Measurements from ENCODE around the gene BANK1. TPM values are rescaled to one million over a fixed set of nuclear protein-coding genes. Genes with fewer than 3 reads are reported as not detected.

The BANK1 gene
- total and polyA plus RNA-seq, 2 of the 4 experiments (the other 2 are of a cell fraction), result under 0.01 to 0.51 TPM

DNA sequence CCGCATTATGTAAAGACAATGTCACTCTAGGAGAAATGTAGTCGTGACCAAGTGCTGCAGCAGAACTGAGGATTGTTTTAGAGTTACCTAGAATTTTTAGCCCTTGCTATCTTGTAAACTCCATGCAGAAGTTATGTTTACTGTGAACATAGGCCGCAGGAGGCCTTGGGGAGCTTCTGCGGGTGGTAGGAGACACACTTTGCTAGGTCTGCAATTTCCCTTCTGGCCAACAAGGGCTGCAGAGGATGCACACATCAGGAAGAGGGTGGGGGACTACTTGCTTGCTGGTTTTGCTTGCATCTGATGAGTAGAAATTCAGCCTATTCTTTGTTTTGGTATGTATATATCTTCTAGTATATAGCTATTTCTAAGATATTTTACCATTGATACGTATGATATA lies 23.1 kb downstream of the BANK1 start:
- H3K23ac ChIP-seq (ENCODE audit: low read depth, low read length), result no peak overlapping the region
- H3K79me1 ChIP-seq (ENCODE audit: low read depth in 1 of 2, low read length in 2 of 2), result no peaks in the 10 kb centered on the region
- dilution Hi-C loops (cut with HindIII; ENCODE audit: low sequenced_read_pairs, unreplicated experiment) (no loop called here), intact Hi-C loops (cut with micrococcal nuclease) (no loop called here), in situ Hi-C loops (cut with MboI; ENCODE audit: low sequenced_read_pairs) (no loop called here)
- H2BK120ac ChIP-seq (ENCODE audit: low read depth, low read length), result no peak overlapping the region
- no peaks in the 10 kb centered on the region for H3K36me3 ChIP-seq (ENCODE audit: control insufficient read depth, insufficient read depth, low read length)
- no peak overlapping the region for H3K18ac ChIP-seq (ENCODE audit: low read depth, low read length)
- ChIA-PET CTCF (no interaction called here), POLR2A (ENCODE audit: unreplicated experiment) (no interaction called here)
- H3K14ac ChIP-seq (replicated peaks; ENCODE audit: low read depth, low read length), result no peak overlapping the region
- H3K4me2 ChIP-seq (ENCODE audit: low read depth, low read length), result no peak overlapping the region
- TF ChIP-seq CHD1 (IDR thresholded peaks at IDR 0.05; ENCODE audit: low read depth, low read length) (no peak), MXI1 (IDR thresholded peaks at IDR 0.05; ENCODE audit: borderline replicate concordance, low read depth, low read length) (no peak), MAFK (IDR thresholded peaks at IDR 0.05; ENCODE audit: low read depth, low read length) (no peak), RCOR1 (IDR thresholded peaks at IDR 0.05; ENCODE audit: insufficient replicate concordance, low read length) (no peak), RAD21 (IDR thresholded peaks at IDR 0.05; ENCODE audit: low read length) (no peak), CEBPB (IDR thresholded peaks at IDR 0.05; ENCODE audit: low read depth, low read length) (no peak), BHLHE40 (IDR thresholded peaks at IDR 0.05; ENCODE audit: low read depth, low read length) (no peak), NFE2L2 (IDR thresholded peaks at IDR 0.05; ENCODE audit: low read depth, low read length) (no peak), FOS (IDR thresholded peaks at IDR 0.05; ENCODE audit: low read depth, low read length) (no peak), MAZ (IDR thresholded peaks at IDR 0.05; ENCODE audit: borderline replicate concordance, low read depth, low read length) (no peak), POLR2A (IDR thresholded peaks at IDR 0.05; ENCODE audit: low read depth, low read length) (no peak), RFX5 (IDR thresholded peaks at IDR 0.05; ENCODE audit: low read depth, low read length) (no peak), SMC3 (IDR thresholded peaks at IDR 0.05; ENCODE audit: low read depth, low read length) (no peak)
- TF ChIP-seq, protein P1, sequence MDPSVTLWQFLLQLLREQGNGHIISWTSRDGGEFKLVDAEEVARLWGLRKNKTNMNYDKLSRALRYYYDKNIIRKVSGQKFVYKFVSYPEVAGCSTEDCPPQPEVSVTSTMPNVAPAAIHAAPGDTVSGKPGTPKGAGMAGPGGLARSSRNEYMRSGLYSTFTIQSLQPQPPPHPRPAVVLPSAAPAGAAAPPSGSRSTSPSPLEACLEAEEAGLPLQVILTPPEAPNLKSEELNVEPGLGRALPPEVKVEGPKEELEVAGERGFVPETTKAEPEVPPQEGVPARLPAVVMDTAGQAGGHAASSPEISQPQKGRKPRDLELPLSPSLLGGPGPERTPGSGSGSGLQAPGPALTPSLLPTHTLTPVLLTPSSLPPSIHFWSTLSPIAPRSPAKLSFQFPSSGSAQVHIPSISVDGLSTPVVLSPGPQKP (IDR thresholded peaks at IDR 0.05; ENCODE audit: borderline replicate concordance, low read depth, low read length), result no peak
- TF ChIP-seq, protein P2, sequence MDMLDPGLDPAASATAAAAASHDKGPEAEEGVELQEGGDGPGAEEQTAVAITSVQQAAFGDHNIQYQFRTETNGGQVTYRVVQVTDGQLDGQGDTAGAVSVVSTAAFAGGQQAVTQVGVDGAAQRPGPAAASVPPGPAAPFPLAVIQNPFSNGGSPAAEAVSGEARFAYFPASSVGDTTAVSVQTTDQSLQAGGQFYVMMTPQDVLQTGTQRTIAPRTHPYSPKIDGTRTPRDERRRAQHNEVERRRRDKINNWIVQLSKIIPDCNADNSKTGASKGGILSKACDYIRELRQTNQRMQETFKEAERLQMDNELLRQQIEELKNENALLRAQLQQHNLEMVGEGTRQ (IDR thresholded peaks at IDR 0.05; ENCODE audit: low read depth, low read length), result no peak
- TF ChIP-seq, protein P3, sequence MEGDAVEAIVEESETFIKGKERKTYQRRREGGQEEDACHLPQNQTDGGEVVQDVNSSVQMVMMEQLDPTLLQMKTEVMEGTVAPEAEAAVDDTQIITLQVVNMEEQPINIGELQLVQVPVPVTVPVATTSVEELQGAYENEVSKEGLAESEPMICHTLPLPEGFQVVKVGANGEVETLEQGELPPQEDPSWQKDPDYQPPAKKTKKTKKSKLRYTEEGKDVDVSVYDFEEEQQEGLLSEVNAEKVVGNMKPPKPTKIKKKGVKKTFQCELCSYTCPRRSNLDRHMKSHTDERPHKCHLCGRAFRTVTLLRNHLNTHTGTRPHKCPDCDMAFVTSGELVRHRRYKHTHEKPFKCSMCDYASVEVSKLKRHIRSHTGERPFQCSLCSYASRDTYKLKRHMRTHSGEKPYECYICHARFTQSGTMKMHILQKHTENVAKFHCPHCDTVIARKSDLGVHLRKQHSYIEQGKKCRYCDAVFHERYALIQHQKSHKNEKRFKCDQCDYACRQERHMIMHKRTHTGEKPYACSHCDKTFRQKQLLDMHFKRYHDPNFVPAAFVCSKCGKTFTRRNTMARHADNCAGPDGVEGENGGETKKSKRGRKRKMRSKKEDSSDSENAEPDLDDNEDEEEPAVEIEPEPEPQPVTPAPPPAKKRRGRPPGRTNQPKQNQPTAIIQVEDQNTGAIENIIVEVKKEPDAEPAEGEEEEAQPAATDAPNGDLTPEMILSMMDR (conservative IDR thresholded peaks at IDR 0.05; ENCODE audit: low read depth, low read length), result no peak
- H3K9ac ChIP-seq (ENCODE audit: low read depth, low read length), result no peak overlapping the region
- no peaks in the 10 kb centered on the region for H4K20me1 ChIP-seq (ENCODE audit: insufficient read depth, low read length)
- H3K9me1 ChIP-seq (ENCODE audit: insufficient read depth, low read length), result no peaks in the 10 kb centered on the region
- H2BK15ac ChIP-seq (ENCODE audit: low read depth, low read length), result no peak overlapping the region
- ATAC-seq (ENCODE audit: low read depth), result no peak
- H2BK20ac ChIP-seq (ENCODE audit: low read depth, low read length), result no peak overlapping the region
- no peak overlapping the region for H2BK5ac ChIP-seq (ENCODE audit: low read depth, low read length, poor library complexity, severe bottlenecking)
- no peak overlapping the region for H2AFZ ChIP-seq (replicated peaks; ENCODE audit: low read length, poor library complexity)
- DNase-seq, result no peak
- H3K27ac ChIP-seq (ENCODE audit: insufficient read depth, low read length), result no peak overlapping the region
- no peak overlapping the region for H4K8ac ChIP-seq (ENCODE audit: low read depth in 2 of 2, low read length in 2 of 2)
- H3K4ac ChIP-seq (ENCODE audit: low read depth, low read length), result no peak overlapping the region
- no peak overlapping the region for H3K4me3 ChIP-seq (ENCODE audit: insufficient read depth, low read depth, low read length)
- no peak overlapping the region for H3K56ac ChIP-seq (ENCODE audit: extremely low read depth, insufficient read depth, low read length)
- H3K4me1 ChIP-seq (ENCODE audit: control insufficient read depth, insufficient read depth, low read length), result no peaks in the 10 kb centered on the region
- H3K27me3 ChIP-seq (ENCODE audit: control insufficient read depth, insufficient read depth, low read length), result no peaks in the 10 kb centered on the region
- H4K91ac ChIP-seq (ENCODE audit: insufficient read depth, low read depth, low read length), result no peak overlapping the region
- no peak overlapping the region for H2AK9ac ChIP-seq (replicated peaks; ENCODE audit: low read depth, low read length, poor library complexity)
- no peak overlapping the region for H4K5ac ChIP-seq (ENCODE audit: low read depth, low read length)
- BruUV-seq (replicated peaks), result no TSS peak
- H2AK5ac ChIP-seq (ENCODE audit: low read depth, low read length), result no peak overlapping the region
- no CpG with 5 or more reads among the region's 5 CpGs for WGBS, 2 experiments (ENCODE audit: extremely low coverage in 2 of 2, insufficient read length in 1 of 2)
- H3K9me3 ChIP-seq (ENCODE audit: control insufficient read depth, insufficient read depth, low read length), result no peaks in the 10 kb centered on the region
